Heart right ventricle (tissue), 16 donors: ENCODE data around the gene OPTC. TPM values are rescaled to one million over a fixed set of nuclear protein-coding genes. Genes with fewer than 3 reads are reported as not detected.

Experiments used
- ATAC-seq, 8 donors: fragments of 200-7000 bp; cut with Tn5 transposase; one replicate each; pipeline ENCODE4 v1.9.1; 2020; ENCODE audit warnings: mild to moderate bottlenecking in 8 of 8, moderate library complexity in 8 of 8, moderate number of reproducible peaks in 1 of 8
- DNase-seq, 2 donors: peaks; one replicate each; pipeline ENCODE4 v3.0.0-alpha.2; 2020
- H3K27ac ChIP-seq, 10 donors: fragments of 200-600 bp; sonication (generic) in 2 of 10; one replicate each; pipeline versions ENCODE4 v1.5.0 to v1.8.0; 2020 to 2022; ENCODE audit warnings: mild to moderate bottlenecking in 3 of 10
- H3K27me3 ChIP-seq, 7 donors: fragments of 200-600 bp; one replicate each; pipeline ENCODE4 v1.8.0; 2021 to 2022; ENCODE audit warnings: mild to moderate bottlenecking in 2 of 7
- H3K36me3 ChIP-seq, 9 donors: fragments of 200-600 bp; sonication (generic) in 1 of 9; one replicate each; pipeline versions ENCODE4 v1.5.0 to v1.8.0; 2020 to 2022; ENCODE audit warnings: mild to moderate bottlenecking in 2 of 9
- H3K4me1 ChIP-seq, 9 donors: fragments of 200-600 bp; sonication (generic) in 1 of 9; one replicate each; pipeline versions ENCODE4 v1.5.0 to v1.8.0; 2020 to 2022; ENCODE audit warnings: mild to moderate bottlenecking in 4 of 9
- H3K4me3 ChIP-seq, 10 donors: fragments of 200-600 bp; sonication (generic) in 2 of 10; one replicate each; pipeline versions ENCODE4 v1.5.0 to v1.8.0; 2020 to 2022; ENCODE audit warnings: mild to moderate bottlenecking in 7 of 10, moderate library complexity in 2 of 10
- H3K9me3 ChIP-seq, 11 donors: fragments of 200-600 bp in 10 of 11; sonication (generic) in 2 of 11; one replicate each; pipeline versions ENCODE4 v1.5.0 to v1.8.0; 2013 to 2022; ENCODE audit warnings: mild to moderate bottlenecking in 2 of 11, control low read depth in 1 of 11, moderate library complexity in 1 of 11
- WGBS, 2 donors: extraction: QIAGEN DNeasy Blood & Tissue Kit; methylation state at CpG; one replicate each; pipeline ENCODE4 v1.1.7; 2013; ENCODE audit warnings: inconsistent platforms in 1 of 2; 5-methylcytosine and 5-hydroxymethylcytosine counted together
- intact Hi-C, 10 donors: fragments of 100-400 bp; cut with DNase I; formaldehyde crosslinking; loops; one replicate each; pipeline versions ENCODE4 v1.11.1 to v1.14.2; 2022
- polyA plus RNA-seq, 2 donors: library from polyadenylated mRNA; stranded (reverse); fragments of 200-250 nt; gene quantifications; one replicate each; pipeline ENCODE4 v1.2.3, GENCODE V29; 2013
- total RNA-seq, 10 donors: library from RNA; stranded (reverse); fragmentation: NEBNext Ultra II Directional in 3 of 10; extraction: Animal tissue kit (Norgen Biotek cat#: 25700) in 3 of 10; gene quantifications; one replicate each; pipeline versions ENCODE4 v1.2.1 to v1.2.4, GENCODE V29; 2021 to 2023
- TF ChIP-seq, protein P1 (sequence below), 9 donors: fragments of 200-600 bp; sonication (generic) in 2 of 9; IDR thresholded peaks; one replicate each; pipeline versions ENCODE4 v1.5.0 to v1.8.0; 2021 to 2022; ENCODE audit warnings: antibody characterized with exemption in 9 of 9, mild to moderate bottlenecking in 5 of 9, moderate library complexity in 1 of 9
- donor health status: Arrhythmogenic right ventricular cardiomyopathy.
- donor health status: ischemic (EF 13 %, LVEDD 7.1; RV severe dilation, severe dysfunction).
- donor health status: healthy with polysubstance abuse.
- donor health status: DM: no; HTN: yes; CAD: no.
- donor health status: DM: no; HTN: no; CAD: no.
- donor health status: ischemic (EF 25% LVEDD 6.9; RV normal size, moderate dysfunction).
- donor health status: ischemic (EF 25% LVEDD 5.7; RV mildly dilated, moderate dysfunction).
- donor health status: healthy.
- donor health status: DM: yes; HTN: yes; CAD: no.
- donor health status: Ischemic cardiomyopathy.
- donor health status: ischemic (EF 35%, LVEDD 5.7; RV mildly dilated, moderate dysfunction).
- donor health status: nonischemic (EF 11% LVEDD 7.7; RV severe dilation, severe dysfunction).
- donor health status: DM: yes; HTN: yes; CAD: no.
- donor health status: PGD.
- donor health status: ischemic (EF 29% LVEDD 5.4; RV normal size, mild dysfunction).
- donor health status: nonischemic (EF 23%, LVEDD 6.1; RV moderate dilation, normal function).

Gene OPTC
- total and polyA plus RNA-seq, 12 donors = not detected

DNA sequence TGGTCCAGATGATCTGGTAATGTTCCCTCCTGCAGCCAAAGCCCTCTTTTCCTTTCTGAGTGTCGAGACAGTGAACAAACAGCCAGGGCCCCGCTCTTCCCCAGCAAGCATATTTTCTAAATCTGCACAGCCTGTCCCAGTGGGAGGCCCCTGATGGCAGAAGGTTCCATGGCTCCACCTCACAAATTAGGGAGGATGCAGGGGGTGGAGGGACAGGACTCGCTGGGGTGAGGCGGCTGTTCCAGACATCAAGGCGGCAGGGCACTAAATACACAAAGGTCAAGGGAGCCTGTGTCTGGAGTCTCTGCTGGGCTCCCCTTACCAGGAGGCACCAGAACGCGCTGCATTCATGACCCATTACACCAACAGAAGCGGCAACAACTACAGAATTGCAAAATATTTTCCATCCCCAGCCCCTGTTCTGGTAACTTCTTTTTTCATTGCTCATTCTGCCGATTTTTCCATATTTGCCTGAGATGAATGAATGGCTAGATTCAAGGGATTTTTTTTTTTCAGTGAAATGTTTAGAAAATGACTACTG is 45.4 kb upstream of the OPTC start:
- peak; percentile 32 to 67 (median 62) for ATAC-seq
- 65 to 74% methylated on average over 9 of the region's 9 CpGs for WGBS, 2 donors
- peaks cover 0 to 22% (median 0%) of the 10 kb centered on the region in 7 donors for H3K27me3 ChIP-seq
- TF ChIP-seq, protein P1, sequence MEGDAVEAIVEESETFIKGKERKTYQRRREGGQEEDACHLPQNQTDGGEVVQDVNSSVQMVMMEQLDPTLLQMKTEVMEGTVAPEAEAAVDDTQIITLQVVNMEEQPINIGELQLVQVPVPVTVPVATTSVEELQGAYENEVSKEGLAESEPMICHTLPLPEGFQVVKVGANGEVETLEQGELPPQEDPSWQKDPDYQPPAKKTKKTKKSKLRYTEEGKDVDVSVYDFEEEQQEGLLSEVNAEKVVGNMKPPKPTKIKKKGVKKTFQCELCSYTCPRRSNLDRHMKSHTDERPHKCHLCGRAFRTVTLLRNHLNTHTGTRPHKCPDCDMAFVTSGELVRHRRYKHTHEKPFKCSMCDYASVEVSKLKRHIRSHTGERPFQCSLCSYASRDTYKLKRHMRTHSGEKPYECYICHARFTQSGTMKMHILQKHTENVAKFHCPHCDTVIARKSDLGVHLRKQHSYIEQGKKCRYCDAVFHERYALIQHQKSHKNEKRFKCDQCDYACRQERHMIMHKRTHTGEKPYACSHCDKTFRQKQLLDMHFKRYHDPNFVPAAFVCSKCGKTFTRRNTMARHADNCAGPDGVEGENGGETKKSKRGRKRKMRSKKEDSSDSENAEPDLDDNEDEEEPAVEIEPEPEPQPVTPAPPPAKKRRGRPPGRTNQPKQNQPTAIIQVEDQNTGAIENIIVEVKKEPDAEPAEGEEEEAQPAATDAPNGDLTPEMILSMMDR (IDR thresholded peaks at IDR 0.05) = no peak
- peaks cover 0 to 30% (median 10%) of the 10 kb centered on the region in 9 donors for H3K4me1 ChIP-seq
- intact Hi-C loops = loop anchor here in 2 of 10 donors (5.0 to 10.0 kb wide), 2 partner anchors 46 to 174 kb away; no protein-coding TSS in a partner anchor
- peak overlapping the region in 8 of 10 donors; percentile 28 to 72 (median 62) for H3K27ac ChIP-seq
- H3K36me3 ChIP-seq = no peaks in the 10 kb centered on the region
- no peak overlapping the region for H3K4me3 ChIP-seq
- DNase-seq = peak in 1 of 2 donors; percentile 41
- peaks cover 0 to 16% (median 3%) of the 10 kb centered on the region in 11 donors for H3K9me3 ChIP-seq

DNA sequence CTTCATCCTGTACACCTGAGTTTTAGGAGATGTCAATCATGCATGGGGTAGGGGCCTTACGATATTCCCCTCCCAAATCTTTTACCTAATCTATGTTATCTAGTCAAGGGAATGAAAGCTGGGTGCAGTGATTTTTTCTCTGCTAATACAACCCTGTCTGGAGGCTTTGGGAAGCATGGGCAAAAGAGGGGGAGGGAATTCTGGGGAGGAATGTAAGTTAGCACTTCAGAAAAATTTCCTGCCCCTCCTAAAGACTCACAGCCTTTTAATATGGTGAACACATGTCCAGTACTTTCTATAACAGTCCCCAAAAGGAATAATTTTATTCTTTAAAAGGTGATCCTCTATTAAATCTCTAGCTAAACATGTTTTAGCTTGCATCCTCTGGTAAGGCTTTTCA is 44.0 kb upstream of the OPTC start:
- no peak for DNase-seq
- peaks cover 0 to 13% (median 2%) of the 10 kb centered on the region in 11 donors for H3K9me3 ChIP-seq
- H3K4me1 ChIP-seq = peaks cover 0 to 30% (median 10%) of the 10 kb centered on the region in 9 donors
- no peak overlapping the region for H3K4me3 ChIP-seq
- WGBS, 2 donors = 71 to 85% methylated on average over 1 of the region's 1 CpG
- H3K27ac ChIP-seq = peak overlapping the region in 4 of 10 donors; percentile 1 to 66 (median 34)
- no peak for ATAC-seq
- H3K27me3 ChIP-seq = peaks cover 0 to 27% (median 4%) of the 10 kb centered on the region in 7 donors
- no peaks in the 10 kb centered on the region for H3K36me3 ChIP-seq
- TF ChIP-seq, protein P1 (IDR thresholded peaks at IDR 0.05) = no peak
- intact Hi-C loops = no loop called here

DNA sequence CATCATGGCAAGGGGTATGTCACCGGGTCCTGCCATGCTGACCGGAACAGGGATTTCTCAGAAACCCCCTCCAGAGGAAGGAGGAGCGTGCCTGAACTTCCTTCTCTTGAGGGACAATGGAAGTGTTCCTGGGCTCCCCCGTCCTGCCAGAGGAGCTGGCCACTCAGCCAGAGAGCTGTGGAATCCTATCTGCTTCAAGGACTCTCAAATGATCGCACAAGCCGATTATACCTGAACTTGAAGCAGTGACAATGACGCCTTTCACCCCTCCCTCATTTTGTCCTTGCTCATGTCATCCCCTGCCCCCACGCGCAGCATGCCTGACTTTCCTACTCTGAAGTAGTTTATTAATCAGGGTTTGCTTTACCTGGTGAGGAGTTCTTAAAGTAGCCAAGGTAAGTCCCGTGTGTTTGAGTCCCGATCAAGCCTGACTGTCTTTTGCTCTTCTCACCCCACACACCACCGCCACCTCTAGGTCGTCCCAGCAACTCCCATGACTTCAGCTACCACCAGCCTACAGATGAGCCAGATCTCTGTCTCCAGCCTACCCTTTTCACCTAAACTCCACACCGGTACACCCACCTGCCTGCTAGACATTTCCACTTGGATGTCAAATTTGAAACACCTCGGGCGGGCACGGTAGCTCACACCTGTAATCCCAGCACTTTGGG is 43.3 kb upstream of the OPTC start:
- H3K4me3 ChIP-seq = no peak overlapping the region
- H3K9me3 ChIP-seq = peaks cover 0 to 7% (median 0%) of the 10 kb centered on the region in 11 donors
- peaks cover 0 to 30% (median 10%) of the 10 kb centered on the region in 9 donors for H3K4me1 ChIP-seq
- H3K27me3 ChIP-seq = peaks cover 0 to 27% (median 4%) of the 10 kb centered on the region in 7 donors
- no peaks in the 10 kb centered on the region for H3K36me3 ChIP-seq
- TF ChIP-seq, protein P1 (IDR thresholded peaks at IDR 0.05) = no peak
- intact Hi-C loops = no loop called here
- H3K27ac ChIP-seq = peak overlapping the region in 2 of 10 donors; percentile 1 to 5
- DNase-seq = no peak
- 73% methylated on average over 17 of the region's 17 CpGs for WGBS, 2 donors
- ATAC-seq = no peak

DNA sequence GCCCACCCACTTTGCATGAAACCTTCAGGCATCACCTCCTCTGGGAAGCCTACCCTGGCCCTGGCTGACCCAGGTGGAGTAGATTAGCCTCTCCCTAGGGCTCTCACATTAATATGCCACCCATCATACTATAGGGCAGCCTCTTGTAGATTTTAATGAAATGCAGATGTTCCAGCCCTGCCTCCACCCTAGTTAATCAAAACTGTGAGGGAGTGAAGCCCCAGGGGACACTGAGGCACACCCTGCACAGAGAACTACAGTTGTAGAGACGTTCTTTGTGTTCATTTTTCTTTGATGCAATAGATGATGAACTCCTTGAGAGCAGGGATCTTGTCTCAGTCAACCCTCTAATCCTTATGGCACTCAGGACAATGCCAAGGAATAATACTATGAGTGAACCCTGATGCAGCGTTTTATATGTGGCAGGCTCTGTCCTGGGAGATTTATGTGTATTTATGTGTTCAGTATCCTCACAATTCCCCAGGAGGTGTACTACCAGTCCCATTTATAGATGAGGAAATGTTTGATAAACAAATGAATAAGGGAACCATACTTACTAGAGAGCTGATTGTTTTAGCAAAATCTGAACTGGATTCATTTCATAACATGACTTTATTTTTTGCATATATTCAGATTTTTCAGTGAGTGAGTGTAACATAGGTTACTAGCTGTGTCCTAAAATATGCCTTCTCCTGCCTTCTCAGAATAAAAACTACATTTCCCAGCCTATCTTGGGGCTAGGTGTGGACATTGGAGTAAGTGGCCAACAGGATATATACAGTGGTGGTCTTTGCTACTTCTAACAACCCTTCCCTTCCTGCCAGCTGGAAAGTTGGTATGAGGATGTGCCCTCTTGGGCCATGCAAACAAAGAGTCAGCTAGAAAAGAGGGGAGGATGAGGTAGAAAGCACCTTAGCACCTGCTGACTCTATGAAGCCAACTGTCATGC is 41.8 kb upstream of the OPTC start:
- Histone ChIP-seq H3K4me1 (peaks cover 0 to 30% (median 10%) of the 10 kb centered on the region in 9 donors), H3K4me3 (no peak overlapping the region), H3K27me3 (peaks cover 0 to 27% (median 4%) of the 10 kb centered on the region in 7 donors), H3K27ac (no peak overlapping the region), H3K36me3 (no peaks in the 10 kb centered on the region), H3K9me3 (no peaks in the 10 kb centered on the region)
- DNase-seq = no peak
- intact Hi-C loops = no loop called here
- WGBS, 2 donors = 44 to 56% methylated on average over 2 of the region's 2 CpGs
- TF ChIP-seq, protein P1 (IDR thresholded peaks at IDR 0.05) = no peak
- peak in 1 of 8 donors; percentile 18 for ATAC-seq
